ENCODE data around the gene LTB4R.
A peak's percentile ranks its signal among the peaks of the same experiment; 100 is the strongest.

Gene LTB4R

GRCh38 chr14:24279301-24280186 is 31.8 kb upstream of the LTB4R start:
- no peak for DNase-seq

GRCh38 chr14:24280797-24281460 is 30.4 kb upstream of the LTB4R start:
- DNase-seq: no peak

GRCh38 chr14:24281636-24282035 is 29.7 kb upstream of the LTB4R start:
- DNase-seq: no peak

- no peak for DNase-seq
These were observed 28.6 kb upstream of the LTB4R start for GRCh38 chr14:24282736-24283135.

DNA sequence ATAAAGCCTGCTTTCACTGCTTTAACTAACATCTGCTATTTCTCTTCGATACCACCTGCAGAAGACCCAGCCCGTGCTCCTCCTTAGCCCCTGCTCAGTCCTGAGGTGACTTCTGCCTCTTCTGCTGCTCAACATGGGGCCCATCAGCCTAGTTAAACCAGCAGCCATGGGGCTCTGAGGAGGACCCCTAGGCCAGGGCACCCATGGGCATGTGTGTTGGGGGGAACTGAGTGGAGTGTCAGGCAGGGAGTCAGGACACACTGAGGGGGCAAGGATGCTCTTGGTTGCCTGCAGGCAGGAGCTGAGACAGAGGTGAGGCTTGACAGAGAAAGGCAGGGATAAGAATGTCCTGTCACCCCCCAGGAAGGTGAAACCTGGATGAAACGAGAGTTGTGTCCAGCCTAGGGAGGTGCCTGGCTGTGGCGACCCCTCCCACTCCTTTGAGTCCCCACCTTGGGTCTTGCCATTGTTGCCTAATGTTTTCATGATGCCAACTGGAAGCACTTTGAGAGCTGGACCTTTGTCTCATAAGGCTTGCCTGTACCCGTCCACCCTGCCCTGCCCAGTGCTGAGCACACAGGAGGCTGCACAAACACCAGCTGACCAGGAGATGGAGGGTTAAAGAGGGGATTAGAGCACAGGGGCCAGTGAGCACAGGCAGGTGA is 27.4 kb upstream of the LTB4R start:
- DNase-seq: no peak

DNA sequence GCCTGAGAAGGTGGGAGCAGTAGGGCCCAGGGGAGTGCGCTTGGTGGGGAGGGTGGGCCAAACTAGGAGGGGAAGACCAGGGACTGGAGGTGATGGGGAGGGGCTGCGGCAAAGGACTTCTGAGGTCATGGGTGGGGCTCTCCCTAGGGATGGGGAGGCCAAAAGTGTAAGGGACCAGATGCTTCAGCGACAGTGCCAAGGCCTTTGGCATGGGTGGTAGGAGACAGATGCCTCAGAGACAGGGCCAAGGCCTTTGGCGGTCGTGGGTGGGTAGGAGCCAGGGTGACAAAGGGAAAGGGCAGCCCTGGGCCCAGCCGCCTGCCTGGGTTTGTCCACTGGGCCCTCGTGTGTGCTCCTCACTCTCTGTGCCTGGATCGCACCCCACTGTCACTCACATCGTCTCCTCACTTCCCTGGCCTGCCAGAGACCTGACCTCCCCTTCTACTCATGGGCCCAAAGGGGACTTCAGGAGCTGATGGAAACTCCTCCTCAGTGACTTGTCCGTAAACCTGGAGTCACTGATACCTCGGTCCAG is 26.7 kb upstream of the LTB4R start:
- no peak for DNase-seq

DNA sequence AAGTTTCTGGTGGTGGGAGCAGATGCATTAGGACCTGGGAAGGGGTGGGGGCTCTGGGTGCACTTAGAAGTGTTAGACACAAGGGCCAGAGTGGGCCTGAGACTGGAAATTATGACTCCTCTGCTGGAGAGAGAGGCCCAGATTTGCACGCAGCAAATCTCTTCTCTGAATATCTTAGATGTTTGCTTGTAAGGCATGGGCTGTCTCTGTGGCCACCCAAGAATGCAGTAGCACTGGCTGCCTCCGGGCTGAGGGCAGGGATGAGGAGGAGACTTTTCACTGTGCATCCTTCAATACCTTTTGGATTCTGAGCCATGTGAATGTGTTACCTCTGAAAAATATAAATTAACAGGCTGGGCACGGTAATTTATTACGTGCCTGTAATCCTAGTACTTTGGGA is 26.0 kb upstream of the LTB4R start:
- no peak for DNase-seq

- DNase-seq: no peak
These were observed 24.3 kb upstream of the LTB4R start for GRCh38 chr14:24286996-24287395.

GRCh38 chr14:24289649-24290280 is 21.5 kb upstream of the LTB4R start:
- DNase-seq: no peak

DNA sequence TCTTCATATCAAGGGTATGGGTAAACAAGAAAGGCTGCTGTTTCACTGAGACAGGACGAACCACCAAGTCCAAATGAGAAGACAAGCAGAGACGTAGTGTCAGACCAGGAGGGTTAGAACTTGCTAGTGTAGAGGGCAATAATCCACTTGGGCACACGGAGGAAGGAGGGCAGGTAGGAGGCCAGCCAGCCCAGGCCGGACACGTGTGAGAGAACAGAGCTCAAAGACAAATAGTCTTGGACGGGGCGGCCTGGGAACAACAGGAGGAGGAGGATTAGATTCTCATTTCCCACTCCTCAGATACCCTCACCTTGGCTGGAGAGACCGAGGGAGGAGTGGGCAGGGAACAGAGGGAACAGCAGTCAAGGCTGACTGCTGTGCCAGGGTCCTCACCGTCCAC is 20.6 kb upstream of the LTB4R start:
- DNase-seq: no peak

DNA sequence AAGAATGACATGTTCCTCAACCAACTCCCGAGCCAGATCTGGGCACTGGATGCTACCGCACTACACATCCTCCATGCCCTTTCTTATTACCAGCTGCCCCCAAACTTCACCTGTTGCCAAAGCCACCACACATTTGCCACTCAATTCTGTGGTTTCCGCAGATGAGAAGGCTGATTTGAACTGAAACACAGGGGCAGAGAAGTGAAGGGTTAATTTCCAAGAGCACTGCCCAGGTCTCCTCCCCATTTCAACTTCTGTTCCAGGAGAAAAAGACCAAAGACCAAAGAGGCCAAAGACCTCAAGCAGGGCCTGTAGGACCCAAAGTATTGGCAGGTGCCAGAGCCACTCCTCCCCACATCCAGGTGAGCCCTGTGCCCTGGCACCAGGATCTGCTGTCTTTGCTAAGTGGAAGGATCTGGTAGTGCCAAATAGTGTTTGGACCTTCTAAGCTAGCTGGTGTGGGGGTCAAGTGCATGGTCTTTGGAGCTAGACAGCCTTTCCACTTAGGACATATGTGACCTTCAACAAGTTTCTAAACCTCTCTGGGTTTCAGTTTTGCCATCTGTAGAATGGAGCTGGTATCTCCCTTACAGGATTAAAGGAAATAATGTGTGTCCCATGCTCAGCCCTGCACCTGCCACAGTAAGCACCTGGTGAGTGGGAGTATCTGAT is 19.7 kb upstream of the LTB4R start:
- no peak for DNase-seq

- DNase-seq: no peak
These were observed 19.0 kb upstream of the LTB4R start for GRCh38 chr14:24292118-24292807.

DNA sequence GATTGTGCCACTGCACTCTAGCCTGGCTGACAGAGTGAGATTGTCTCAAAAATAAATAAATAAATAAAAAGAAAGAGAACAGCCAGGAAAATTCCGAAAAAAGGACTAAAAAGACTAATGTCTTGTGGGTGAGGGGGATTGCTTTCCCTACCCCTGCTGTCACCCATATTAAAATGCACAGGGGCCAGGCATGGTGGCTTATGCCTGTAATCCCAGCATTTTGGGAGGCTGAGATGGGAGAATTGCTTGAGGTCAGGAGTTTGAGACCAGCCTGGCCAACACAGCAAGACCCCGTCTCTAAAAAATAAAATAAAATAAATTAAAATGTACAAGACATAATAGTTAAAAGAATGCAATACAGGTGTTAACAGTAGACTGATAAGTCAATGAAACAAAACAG is 17.8 kb upstream of the LTB4R start:
- no peak for DNase-seq

DNA sequence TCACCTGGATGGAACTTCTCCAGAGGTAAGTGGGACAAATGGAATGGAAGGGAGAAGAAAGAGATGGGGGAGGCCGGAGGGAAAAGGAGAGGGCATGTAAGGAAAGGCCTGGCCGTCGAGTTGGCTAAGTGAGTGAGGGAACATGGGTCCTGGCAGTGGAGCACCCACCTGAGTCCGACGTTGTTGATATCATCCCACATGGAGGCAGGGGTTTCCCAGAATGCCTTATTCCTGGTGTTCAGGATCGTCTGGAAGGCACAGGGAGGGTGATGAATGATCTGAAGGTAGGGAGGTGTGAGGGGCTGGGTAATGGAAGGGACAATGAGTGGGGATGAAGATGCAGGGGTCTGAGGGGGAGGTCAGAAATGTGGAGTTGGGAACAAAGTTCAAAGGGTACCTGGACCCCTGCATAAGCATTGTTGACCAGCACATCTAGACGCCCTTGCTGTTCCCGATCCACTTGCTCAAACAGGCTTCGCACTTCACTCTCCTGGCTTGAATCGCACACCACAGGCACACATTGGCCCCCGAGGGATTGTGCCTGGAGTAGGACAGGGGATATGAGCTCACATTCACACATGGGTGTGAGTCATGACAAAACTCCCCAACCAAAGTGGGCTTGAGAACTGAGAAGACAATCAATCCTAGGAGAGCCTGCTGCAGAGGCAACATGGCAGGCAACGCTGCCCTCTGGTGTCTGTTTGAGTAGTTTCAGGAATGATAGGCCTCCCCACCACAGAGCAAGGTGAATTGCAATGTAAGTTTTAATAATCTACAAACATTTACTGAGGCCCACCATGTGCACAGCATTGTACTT is 14.8 kb upstream of the LTB4R start:
- no peak for DNase-seq

DNA sequence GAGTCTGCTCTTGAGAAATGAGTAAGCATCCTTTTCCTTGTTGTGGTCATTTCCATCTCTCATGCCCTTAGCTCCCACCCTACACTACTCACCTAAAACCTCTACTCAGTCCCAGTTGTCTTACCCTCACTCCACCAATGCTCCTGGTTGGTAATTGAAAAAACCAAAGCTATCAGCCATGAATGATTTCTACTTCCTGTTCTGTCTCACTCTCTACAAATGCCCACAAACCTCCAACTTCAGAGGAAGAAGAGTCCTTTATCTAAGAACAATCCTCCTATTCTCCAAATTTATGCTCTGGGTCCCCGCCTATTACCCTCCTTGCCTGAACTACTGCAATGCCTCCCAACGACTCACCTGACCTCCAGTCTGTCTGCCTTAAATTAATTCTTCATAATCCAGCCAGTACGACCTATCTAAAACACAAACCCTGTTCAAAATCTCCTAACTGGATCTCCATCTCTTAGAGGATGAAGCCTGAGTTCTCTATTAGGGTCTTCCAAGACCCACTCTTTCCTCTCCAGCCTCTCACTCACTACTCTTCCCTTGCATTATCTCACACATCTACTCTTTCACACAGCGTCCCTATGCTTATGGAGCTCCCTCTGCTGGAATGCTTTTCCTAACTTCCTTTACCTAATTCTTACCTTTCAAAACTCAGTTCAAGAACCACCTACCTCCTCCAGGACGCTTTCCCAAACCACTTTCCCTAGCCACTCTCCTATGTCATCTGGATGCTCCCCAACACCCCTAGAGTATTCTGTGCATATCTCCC is 13.9 kb upstream of the LTB4R start:
- no peak for DNase-seq

DNA sequence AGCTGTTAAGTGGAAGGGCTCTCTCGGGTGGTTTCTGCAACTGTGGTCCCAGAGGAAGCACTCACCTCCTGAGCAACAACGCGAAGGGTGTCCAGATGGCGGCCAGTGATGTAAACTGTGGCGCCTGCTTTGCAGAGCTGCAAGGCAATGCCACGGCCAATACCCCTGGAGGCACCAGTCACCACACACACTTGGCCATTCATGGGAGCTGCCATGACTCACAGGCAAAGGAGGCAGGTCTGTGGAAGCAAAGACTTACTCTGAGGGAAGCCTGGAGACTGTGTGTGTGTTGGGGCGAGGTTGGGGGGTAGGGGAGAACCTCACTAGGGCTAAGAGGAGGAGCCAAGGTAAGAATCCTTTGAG is 12.4 kb upstream of the LTB4R start:
- DNase-seq: no peak

DNA sequence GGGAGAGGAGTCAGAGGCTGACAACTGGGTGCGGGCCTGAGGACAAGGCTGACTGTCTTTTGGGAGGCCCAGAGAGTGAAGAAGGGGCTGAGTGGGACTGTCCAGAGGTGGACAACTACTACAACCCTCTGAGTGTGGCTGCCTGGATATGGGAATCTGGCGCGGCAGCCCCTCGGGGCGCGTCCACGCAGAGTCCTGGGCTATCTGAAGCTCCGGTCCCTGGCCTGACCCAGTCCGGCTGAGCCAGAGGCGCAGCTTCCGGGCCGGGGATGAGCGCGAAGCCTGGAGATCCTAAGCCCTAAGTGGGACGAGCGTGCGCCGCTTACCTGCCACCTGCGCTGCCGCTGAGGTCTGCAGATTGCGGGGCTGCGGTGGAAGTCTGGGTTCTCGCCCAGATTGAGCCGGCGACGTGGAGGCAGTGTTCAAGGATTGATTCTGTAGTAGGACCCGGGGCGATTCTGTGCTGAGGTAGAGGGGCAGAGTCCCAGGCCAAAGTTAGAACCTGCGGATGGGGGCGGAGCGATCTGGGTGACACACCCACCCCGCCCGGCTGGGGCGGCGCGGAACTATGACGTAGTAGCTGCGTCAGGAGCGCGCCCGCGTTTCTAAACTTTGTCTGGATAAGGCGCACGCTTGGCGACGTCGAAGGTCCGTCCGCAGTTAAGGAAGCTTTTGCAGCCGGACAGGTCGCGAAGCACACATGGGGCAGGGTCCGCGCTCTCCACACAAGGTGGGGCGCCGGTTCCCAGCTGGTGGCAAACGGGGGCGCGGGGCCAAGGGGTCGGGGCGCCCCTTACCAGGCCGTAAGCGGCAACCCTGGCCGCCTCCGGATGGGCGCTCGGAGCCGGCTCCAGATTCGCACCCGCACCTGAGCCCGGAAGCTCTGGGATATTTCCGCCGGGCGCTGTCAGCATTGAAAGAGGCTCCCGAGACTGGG is 11.8 kb upstream of the LTB4R start, which contains the start of the genes DHRS1 and NOP9:
DHRS1 (minus strand) TSS at position 526 of the 937 bp plus-strand sequence. CDS start 674 bp downstream, outside the sequence.
NOP9 (plus strand) TSS at position 596 of the 937 bp plus-strand sequence; CDS start at position 701, 105 bp downstream.
- peak; percentile 78 for DNase-seq

DNA sequence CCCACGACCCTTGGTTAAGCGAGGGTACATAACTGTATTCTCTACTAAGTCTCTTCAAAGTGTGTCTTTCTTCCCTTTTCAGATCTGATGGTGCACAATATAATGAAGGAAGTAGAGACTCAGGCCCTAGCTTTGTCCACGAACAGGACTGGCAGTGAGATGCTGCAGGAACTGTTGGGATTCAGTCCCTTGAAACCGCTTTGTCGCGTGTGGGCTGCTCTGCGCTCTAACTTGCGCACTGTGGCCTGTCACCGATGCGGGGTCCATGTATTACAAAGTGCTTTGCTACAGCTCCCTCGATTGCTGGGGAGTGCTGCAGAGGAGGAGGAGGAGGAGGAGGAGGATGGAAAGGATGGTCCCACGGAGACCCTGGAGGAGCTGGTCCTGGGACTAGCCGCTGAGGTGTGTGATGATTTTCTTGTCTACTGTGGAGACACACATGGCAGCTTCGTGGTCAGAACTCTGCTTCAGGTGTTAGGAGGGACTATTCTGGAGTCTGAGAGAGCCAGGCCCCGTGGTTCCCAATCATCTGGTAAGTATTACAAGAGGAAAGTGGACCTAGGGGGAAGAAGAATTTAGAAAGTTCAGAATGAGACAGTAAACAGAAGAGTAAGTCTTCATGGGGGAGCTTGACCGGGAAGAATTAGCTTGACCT is 10.8 kb upstream of the LTB4R start:
- DNase-seq: no peak

Data from NCI-H1048 (cell line).